K562 treated with DMSO at 1 percent for 12 hours (cell line): Measurements from ENCODE around the gene PRDM8. TPM values are rescaled to one million over a fixed set of nuclear protein-coding genes. Genes with fewer than 3 reads are reported as not detected.

Experiments used
- total RNA-seq: library from RNA; unstranded; fragments of 300-600 nt; gene quantifications from 2 replicates; pipeline ENCODE4 v1.2.3, GENCODE V29; 2022; ENCODE audit not compliant: insufficient read depth

PRDM8 gene
- not detected in 2 replicates for total RNA-seq

DNA sequence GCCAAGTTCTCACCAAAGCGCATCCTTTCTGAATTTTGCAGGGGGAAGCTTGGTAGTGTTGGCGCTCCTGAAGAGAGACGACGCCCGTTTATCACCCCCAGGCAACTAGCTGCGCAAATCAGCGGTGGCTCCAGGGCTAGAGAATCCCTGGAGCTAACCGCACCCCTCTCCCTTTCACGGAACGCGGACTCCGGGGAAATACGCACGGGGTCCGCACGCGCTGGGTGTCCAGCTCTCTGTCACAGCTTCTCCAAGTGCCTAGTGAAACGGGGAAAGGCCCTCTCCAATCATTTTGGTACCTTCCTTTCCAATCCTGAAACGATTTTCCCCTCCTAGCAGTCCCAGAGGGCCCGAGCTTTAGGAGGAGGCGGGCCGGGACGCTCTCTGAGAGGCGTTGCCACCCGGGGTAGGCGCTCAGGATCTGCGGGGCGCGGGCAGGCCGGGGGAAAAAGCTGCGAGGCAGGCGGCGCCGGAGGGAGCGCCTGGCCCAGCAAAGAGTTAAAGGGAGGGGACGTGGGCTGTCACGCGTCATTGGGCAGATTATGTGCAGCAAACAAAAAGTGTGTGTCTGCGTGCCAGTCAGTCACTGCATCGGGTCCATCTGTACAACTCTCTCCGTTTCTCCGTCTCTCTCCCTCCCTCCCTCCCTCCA, at the start of gene PRDM8:
Gene PRDM8, plus strand, starts transcription at position 582 of the 652 bp plus-strand sequence. CDS start 2,578 bp downstream, outside the sequence.

Other genes starting within 250 kb of the PRDM8 start
- gene ANTXR2, start 124.3 kb upstream of the PRDM8 start, total RNA-seq, result 12.1 and 32.5 TPM in 2 replicates
- gene FGF5, start 69.2 kb downstream of the PRDM8 start, total RNA-seq, result 0.26 and 1.1 TPM in 2 replicates
- not detected in 2 replicates for gene CFAP299, start 138.2 kb downstream of the PRDM8 start, total RNA-seq